BE2C (cell line): ENCODE data around the gene GUSB.
"Not testable (repeated sequence)": the region's sequence is repeated elsewhere in the genome, so short reads cannot be mapped to it uniquely, and the experiment has no call there.

Experiments used
- DNase-seq: peaks from one replicate; pipeline ENCODE4 v3.0.0-alpha.2; 2020
- H3K27me3 ChIP-seq: fragments of 250-450 bp; sonication (Bioruptor Pico); 2 replicates; pipeline ENCODE4 v1.5.1; 2020; ENCODE audit warnings: mild to moderate bottlenecking
- H3K36me3 ChIP-seq: fragments of 250-450 bp; sonication (Bioruptor Pico); 2 replicates; pipeline ENCODE4 v1.5.1; 2020; ENCODE audit warnings: mild to moderate bottlenecking
- H3K4me1 ChIP-seq: fragments of 250-450 bp; sonication (Bioruptor Pico); 2 replicates; pipeline ENCODE4 v1.5.1; 2020
- H3K4me3 ChIP-seq: 2 replicates; pipeline ENCODE4 v1.5.1; 2011; ENCODE audit warnings: low read depth, low read length
- H3K9me3 ChIP-seq: fragments of 250-450 bp; sonication (Bioruptor Pico); 2 replicates; pipeline ENCODE4 v1.5.1; 2020
- CTCF ChIP-seq: IDR thresholded peaks from 2 replicates; pipeline ENCODE4 v1.5.1; 2012; ENCODE audit warnings: mild to moderate bottlenecking, low read depth, low read length

GUSB gene

GRCh38 chr7:65953001-65953720 is 28.9 kb downstream of the GUSB start:
- DNase-seq = no peak
- no peaks in the 10 kb centered on the region for H3K9me3 ChIP-seq
- peaks cover 6% of the 10 kb centered on the region for H3K4me1 ChIP-seq
- H3K4me3 ChIP-seq = no peak overlapping the region
- TF ChIP-seq CTCF = no peak
- H3K27me3 ChIP-seq = no peaks in the 10 kb centered on the region
- H3K36me3 ChIP-seq = peaks cover 12% of the 10 kb centered on the region

GRCh38 chr7:65951837-65952578 is 30.0 kb downstream of the GUSB start:
- no peak overlapping the region for H3K4me3 ChIP-seq
- H3K9me3 ChIP-seq = no peaks in the 10 kb centered on the region
- peaks cover 6% of the 10 kb centered on the region; the same call in 1 of the 2 replicates for H3K36me3 ChIP-seq
- H3K27me3 ChIP-seq = no peaks in the 10 kb centered on the region
- no peak for TF ChIP-seq CTCF
- peaks cover 6% of the 10 kb centered on the region for H3K4me1 ChIP-seq
- no peak for DNase-seq

GRCh38 chr7:65946904-65947303 is 35.1 kb downstream of the GUSB start:
- Histone ChIP-seq H3K4me3 (no peak overlapping the region), H3K4me1 (peaks cover 3% of the 10 kb centered on the region), H3K27me3 (no peaks in the 10 kb centered on the region), H3K9me3 (no peaks in the 10 kb centered on the region), H3K36me3 (no peaks in the 10 kb centered on the region)
- no peak for DNase-seq
- TF ChIP-seq CTCF = no peak

GRCh38 chr7:65945787-65946186 is 36.2 kb downstream of the GUSB start:
- DNase-seq, H3K36me3 ChIP-seq, H3K4me3 ChIP-seq, H3K9me3 ChIP-seq, H3K27me3 ChIP-seq, H3K4me1 ChIP-seq: not testable (repeated sequence)

- no peak for DNase-seq
- Histone ChIP-seq H3K27me3 (no peaks in the 10 kb centered on the region), H3K4me3 (no peak overlapping the region)
These were observed 43.6 kb downstream of the GUSB start for GRCh38 chr7:65938336-65938895.

GRCh38 chr7:65937296-65937695 is 44.7 kb downstream of the GUSB start:
- Histone ChIP-seq H3K36me3 (peaks cover 4% of the 10 kb centered on the region), H3K9me3 (no peaks in the 10 kb centered on the region), H3K27me3 (no peaks in the 10 kb centered on the region), H3K4me1 (no peaks in the 10 kb centered on the region), H3K4me3 (no peak overlapping the region)
- TF ChIP-seq CTCF = no peak
- no peak for DNase-seq

More at GRCh38 chr7:65938336-65938895, 43.6 kb downstream of the GUSB start:
- no peak for TF ChIP-seq CTCF
- no peaks in the 10 kb centered on the region for H3K9me3 ChIP-seq
- H3K36me3 ChIP-seq = peaks cover 4% of the 10 kb centered on the region
- H3K4me1 ChIP-seq = no peaks in the 10 kb centered on the region
